Stimulated activated CD4-positive, alpha-beta T cell treated with anti-CD3 and anti-CD28 coated beads, Interleukin-1b, Interleukin-23, amount 100 ng/mL, for 4 hours (primary cell): Measurements from ENCODE around the gene IDH1.
"Not testable (repeated sequence)": the region's sequence is repeated elsewhere in the genome, so short reads cannot be mapped to it uniquely, and the experiment has no call there.

Experiments used
- DNase-seq, 2 donors: peaks; one replicate each; pipeline ENCODE4 v3.0.0-alpha.2; 2020; ENCODE audit warnings: low read depth in 2 of 2

Gene IDH1

DNA sequence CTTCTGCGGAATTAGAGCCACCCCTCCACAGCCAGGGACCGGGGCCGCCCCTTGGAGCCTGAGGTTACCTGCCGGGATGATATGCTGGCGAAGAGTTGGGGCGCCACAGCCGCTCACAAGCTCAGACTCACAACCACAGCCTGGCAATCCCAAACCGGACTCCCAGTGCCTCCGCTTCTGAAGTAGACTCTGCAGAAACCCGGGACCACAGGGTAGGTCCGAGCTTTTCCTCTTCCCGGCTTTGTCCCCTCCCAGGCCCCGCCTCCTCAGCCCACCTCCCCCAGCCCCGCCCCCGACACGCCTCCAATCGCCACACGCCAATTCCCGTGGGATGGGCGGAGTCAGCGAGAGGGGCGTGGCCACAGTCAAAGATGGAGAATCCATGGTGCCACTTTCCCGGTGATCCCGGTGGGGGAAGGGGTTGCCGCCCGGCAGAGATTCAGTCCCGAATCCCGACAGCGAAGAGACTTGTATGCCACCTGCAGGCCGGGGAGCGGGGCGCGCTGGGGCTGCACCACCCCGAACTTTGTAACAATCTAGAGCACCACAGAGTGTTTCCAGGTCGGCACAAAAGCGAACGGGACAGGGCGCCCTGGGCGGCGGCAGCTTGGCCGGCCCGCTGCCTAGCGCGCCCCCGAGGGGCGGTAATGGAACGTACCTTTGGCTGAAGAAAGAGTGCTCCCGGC, at the start of gene IDH1:
TSS of gene IDH1 (minus strand) at position 201 of the 686 bp plus-strand sequence. CDS start 3,520 bp downstream, outside the sequence.
- peak; percentile 94 to 99 for DNase-seq

DNA sequence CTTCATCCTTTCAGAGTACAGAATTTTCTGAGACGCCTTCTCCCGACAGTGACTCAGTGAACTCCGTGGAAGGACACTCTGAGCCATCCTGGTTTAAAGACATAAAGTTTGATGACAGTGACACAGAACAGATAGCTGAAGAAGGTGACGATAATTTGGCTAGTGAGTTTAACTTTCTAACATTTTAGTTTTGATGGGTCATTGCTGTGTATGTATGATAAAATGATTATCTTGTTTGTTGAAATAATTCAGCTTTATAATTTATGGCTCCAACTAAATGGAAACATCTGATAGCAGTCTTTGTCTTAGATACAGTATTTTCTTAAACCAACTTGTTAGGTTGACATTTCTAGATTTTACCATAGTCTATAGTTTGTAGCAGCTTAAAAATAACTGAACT, 49.3 kb upstream of the IDH1 start:
- no peak for DNase-seq

- no peak for DNase-seq
These were observed 46.2 kb upstream of the IDH1 start for GRCh38 chr2:208300847-208301618.

- DNase-seq = no peak
These were observed 43.1 kb upstream of the IDH1 start for GRCh38 chr2:208297961-208298360.

DNA sequence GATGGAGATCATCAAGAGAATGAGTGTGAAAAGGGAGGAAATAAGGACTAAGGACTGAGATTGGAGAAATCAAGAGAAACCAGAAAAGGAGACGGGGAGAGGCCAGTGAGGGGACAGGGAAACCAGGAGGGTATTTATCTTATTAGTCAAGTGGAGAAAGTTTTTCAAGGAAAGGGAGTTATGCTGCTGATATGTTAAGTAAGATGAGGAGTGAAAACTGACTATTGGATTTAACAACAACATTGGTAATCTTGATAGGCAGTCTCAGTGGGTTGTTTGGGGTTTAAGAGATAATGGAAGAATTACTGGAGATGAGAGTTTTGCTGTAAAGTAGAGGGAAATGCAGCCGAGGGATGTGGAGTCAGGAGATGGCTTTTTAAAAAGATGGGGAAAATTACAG, 41.7 kb upstream of the IDH1 start:
- DNase-seq = no peak

- no peak for DNase-seq
These were observed 41.0 kb upstream of the IDH1 start for GRCh38 chr2:208295834-208296233.

- DNase-seq = no peak
These were observed 39.7 kb upstream of the IDH1 start for GRCh38 chr2:208294482-208295024.

DNA sequence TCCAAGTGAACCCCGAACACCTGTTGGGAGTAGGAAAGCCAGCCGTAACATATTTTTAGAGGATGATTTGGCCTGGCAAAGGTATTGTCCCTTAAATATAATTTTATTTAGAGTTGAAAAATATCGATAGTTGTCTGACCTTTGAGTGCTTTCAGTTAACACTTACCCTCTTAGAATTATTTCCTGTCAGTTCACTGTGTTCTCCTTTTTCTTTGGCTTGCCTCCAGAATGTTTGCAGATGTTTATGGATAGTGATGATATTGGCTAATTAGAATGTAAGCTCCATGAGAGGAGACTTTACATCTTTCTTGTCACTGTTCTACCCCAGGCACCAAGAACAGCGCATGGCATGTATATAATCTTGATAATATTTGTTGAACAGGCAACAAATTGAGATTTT, 31.0 kb upstream of the IDH1 start:
- DNase-seq = no peak

- no peak for DNase-seq
These were observed 26.1 kb upstream of the IDH1 start for GRCh38 chr2:208280933-208281332.

- DNase-seq = no peak
These were observed 25.4 kb upstream of the IDH1 start for GRCh38 chr2:208280234-208280633.

- no peak for DNase-seq
These were observed 24.4 kb upstream of the IDH1 start for GRCh38 chr2:208279236-208279635.

GRCh38 chr2:208278549-208278948, 23.7 kb upstream of the IDH1 start:
- DNase-seq = no peak

GRCh38 chr2:208274748-208275147, 19.9 kb upstream of the IDH1 start:
- no peak for DNase-seq

DNA sequence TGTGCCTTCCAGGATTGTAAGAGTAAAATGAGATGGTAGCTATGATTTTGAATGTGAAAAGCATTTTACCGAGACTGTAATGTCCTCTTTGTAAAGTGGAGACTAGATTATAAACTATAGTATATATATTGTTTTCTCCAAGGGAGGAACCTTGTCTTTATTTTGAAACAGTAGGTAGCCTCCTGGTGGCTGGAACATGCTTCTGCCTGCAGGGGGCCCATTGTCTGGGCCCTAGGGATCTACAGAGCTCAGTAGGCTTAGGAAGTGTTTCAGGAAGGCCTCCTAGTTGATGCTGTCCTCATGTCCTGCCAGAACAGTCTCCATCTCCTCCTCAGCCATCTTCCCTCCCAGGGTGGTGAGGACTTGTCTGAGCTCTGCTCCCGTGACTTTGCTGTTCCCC, 14.2 kb upstream of the IDH1 start:
- no peak for DNase-seq

- no peak for DNase-seq
These were observed 13.5 kb upstream of the IDH1 start for GRCh38 chr2:208268156-208268952.

DNA sequence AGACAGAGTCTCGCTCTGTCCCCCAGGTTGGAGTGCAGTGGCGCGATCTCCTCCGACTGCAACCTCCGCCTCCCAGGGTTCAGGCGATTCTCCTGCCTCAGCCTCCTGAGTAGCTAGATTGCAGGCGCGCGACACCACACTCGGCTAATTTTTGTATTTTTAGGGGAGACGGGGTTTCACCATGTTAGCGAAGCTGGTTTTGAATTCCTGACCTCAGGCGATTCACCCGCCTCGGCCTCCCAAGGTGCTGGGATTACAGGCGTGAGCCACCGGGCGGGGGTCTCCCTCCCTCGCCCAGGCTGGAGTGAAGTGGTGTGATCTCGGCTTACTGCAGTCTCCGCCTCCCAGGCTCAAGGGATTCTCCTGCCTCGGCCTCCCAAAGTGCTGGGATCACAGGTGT, 12.7 kb upstream of the IDH1 start:
- not testable (repeated sequence) for DNase-seq

DNA sequence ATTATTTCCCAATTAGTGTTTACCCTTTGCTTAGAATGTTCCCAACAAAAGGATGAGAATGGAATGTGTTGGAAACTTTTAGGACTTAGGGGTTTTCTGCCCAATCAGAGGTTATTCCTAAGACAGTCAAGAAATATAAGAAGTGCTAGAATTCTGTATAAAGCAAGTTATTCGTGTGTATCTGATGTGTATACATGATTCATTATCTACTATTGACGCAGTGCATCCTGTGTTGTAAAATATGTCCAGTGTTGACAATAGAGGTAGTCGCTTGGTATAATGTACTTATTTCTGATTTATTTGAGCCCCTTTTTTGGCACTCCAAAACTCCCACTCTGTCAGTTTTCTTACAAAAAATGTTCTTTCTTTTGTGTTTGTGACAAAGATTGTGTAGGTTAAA, 12.1 kb upstream of the IDH1 start:
- no peak for DNase-seq

DNA sequence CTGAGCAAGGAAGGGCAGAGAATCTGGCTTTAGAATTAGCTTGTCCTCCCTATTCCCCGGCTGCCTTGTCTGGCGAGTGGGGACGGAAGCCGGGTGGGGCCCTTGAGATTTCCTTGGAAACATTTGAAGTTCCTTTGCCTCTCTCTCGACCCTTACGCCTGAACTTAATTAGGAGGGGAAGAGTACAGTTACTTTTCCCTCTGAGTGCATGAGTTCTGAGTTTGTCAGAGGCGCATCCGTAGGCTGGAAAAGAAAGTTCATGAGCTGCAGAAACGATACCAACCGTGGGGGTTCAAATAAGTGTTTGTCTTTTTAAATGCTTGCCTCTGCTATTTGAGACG, 11.7 kb upstream of the IDH1 start:
- DNase-seq = no peak

DNA sequence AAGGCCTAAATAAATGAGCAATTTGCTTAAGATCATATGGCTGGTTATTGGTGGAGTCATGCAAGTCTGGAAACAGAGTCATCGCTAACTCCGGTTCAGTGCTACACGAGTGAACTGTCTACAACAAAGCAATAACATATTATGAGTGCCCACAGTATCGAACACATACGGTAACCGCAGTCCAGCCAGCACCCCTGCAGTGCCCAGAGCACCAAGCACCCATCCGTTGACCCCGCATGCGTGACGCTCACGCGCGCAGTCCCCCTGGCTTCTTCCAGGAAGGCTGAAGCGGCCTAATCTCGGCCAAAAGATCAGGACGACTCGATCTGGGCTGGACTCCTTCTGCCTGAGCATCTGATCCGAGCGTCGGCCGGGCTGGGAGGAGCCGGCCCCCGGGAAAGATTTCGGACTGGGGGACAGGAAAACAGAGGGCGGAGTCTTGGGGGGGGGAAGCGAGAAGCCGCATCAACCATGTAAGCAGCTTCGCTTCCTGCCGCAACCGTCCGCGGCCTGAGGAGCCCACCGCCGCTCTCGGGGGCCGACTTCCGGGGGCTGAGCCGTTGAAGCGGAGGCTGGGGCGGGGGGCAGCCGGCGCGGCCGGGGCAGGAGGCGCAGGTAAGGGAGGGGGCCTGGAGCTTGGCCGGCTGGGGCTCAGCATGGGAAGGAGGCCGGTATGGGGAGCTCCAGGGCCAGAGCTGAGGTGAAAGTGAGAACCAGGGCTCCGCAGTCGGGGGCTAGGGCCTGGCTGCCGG, 11.1 kb upstream of the IDH1 start, which contains the start of gene PIKFYVE:
TSS of gene PIKFYVE (plus strand) at position 455 of the 752 bp plus-strand sequence. CDS start 5,265 bp downstream, outside the sequence.
- DNase-seq = peak; percentile 66 to 75

- peak in 1 of 2 donors; percentile 7 for DNase-seq
These were observed 10.5 kb upstream of the IDH1 start for GRCh38 chr2:208265371-208265800.
